Activated effector memory CD4-positive, alpha-beta T cell treated with Interleukin-2 at 50 U/mL for 16 hours (primary cell): ENCODE measurements around the gene DGKD.
A peak's percentile ranks its signal among the peaks of the same experiment; 100 is the strongest.
"Not testable (repeated sequence)": the region's sequence is repeated elsewhere in the genome, so short reads cannot be mapped to it uniquely, and the experiment has no call there.

Experiments used
- DNase-seq: peaks from one replicate; pipeline ENCODE4 v3.0.0-alpha.2; 2020

DGKD gene, protein sequence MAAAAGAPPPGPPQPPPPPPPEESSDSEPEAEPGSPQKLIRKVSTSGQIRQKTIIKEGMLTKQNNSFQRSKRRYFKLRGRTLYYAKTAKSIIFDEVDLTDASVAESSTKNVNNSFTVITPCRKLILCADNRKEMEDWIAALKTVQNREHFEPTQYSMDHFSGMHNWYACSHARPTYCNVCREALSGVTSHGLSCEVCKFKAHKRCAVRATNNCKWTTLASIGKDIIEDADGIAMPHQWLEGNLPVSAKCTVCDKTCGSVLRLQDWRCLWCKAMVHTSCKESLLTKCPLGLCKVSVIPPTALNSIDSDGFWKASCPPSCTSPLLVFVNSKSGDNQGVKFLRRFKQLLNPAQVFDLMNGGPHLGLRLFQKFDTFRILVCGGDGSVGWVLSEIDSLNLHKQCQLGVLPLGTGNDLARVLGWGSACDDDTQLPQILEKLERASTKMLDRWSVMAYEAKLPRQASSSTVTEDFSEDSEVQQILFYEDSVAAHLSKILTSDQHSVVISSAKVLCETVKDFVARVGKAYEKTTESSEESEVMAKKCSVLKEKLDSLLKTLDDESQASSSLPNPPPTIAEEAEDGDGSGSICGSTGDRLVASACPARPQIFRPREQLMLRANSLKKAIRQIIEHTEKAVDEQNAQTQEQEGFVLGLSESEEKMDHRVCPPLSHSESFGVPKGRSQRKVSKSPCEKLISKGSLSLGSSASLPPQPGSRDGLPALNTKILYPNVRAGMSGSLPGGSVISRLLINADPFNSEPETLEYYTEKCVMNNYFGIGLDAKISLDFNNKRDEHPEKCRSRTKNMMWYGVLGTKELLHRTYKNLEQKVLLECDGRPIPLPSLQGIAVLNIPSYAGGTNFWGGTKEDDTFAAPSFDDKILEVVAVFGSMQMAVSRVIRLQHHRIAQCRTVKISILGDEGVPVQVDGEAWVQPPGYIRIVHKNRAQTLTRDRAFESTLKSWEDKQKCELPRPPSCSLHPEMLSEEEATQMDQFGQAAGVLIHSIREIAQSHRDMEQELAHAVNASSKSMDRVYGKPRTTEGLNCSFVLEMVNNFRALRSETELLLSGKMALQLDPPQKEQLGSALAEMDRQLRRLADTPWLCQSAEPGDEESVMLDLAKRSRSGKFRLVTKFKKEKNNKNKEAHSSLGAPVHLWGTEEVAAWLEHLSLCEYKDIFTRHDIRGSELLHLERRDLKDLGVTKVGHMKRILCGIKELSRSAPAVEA

DNA sequence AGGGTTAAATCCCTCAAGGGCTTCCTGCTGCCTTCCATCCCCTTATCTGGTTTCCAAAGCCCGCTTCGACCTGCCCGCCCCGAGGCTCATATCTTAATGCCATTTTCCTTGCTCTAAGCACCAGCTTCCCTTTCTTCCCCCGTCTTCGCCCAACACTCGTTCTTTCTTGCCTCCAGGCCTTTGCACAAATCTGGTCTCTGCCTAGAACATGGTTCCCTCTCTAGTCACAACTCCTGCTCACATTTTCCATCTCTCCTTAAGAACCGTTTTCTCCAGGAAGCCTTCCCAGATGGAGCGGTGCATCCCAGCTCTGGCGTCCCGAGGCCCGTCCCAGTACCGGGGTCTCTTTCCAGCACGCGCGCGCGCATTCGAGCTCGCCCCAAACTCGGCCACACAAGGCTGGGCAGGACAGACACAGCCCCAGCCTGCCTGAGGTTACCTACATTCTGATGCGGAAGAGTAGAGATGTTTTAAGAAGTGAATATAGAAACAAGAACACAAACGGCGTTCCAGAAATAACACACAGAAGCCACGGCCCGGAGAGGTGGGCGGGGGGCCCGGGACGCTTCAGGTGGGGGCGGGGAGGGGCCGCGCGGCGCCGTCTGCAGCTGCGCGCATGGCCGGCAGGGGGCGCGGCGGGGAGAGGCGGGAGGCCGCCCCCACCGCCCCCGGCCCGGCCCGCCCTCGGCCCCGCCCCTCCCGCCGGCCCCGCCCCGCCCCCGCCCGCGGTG is at the start of gene DGKD:
DGKD (plus strand) TSS at position 726 of the 731 bp plus-strand sequence. CDS start 25 bp downstream, outside the sequence.
- DNase-seq, result peak; percentile 69

DNA sequence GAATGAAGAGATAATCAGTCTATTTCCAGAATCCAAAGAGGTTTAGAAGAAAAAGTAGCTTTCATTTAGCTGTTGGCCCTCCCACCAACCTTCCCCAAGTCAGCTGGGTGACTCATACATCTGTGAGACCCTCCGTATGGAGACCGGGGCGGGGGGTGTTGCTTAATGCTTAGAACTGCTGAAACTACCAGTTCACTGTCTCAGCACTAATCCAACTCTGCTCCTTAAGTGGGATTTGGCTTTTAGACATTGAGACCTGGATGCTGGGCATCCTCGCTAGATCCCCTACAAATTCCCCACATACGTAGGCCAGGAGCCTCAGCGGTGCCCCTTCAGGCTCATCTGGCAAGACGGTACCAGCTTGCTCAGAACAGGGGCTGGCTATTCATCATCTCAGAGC is 46.7 kb upstream of the DGKD start, which contains the start of gene SAG:
SAG (plus strand) TSS at position 252 of the 400 bp plus-strand sequence. CDS start 1,374 bp downstream, outside the sequence.
- no peak for DNase-seq

- no peak for DNase-seq
These were observed 42.9 kb upstream of the DGKD start for GRCh38 chr2:233311241-233311926.

DNA sequence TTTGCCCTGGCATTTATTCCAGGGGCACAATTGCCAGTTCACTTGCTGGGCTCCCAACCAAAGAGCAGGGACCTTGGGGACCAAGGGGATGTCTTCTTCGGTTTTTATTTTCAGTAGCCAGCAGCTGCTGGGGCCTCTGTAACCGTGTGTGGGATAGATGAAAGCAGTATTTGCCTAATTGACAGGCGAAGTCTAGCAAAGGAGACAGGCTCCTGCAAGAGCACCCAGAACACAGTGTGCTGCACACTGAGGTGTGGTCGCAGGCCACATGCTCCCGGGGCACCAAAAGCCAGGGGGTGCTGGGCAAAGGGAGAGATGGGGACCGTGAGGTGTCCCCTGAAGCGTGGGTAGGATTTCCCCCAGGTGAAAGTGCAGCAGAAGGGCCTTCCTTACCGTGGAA is 41.4 kb upstream of the DGKD start:
- no peak for DNase-seq

GRCh38 chr2:233314180-233314925 is 39.9 kb upstream of the DGKD start:
- DNase-seq, result no peak

DNA sequence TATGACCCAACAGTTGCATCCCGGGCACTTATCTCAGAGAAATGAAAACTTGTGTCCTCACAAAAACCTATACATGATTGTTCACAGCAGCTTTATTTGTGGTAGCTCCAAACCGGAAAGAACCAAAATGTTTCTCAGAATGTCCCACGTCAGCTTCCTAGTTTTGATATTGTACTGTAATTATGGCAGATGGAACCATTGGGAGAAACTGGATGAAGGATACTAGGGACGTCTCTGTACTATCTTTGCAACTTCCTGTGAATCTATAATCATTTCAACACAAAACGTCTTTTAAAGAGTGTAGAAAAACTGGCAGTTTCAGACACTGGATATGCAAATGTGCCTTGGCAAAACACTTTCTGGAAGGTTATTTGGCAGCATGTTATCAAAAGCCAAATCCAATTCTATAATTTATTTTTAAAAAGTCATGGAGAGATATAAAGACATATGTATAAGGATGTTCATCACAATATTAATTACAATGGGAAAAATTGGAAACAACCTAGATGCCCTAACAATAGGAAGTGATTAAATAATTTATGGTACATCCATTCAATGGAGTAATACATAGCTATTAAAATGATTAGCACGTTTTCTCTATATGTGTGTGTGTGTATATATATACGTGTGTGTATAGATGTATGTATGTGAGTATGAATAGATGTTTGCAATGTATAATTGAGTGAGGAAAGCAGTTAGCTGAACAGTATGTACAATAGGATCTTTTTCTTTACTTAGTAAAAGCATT is 36.9 kb upstream of the DGKD start:
- DNase-seq, result no peak

DNA sequence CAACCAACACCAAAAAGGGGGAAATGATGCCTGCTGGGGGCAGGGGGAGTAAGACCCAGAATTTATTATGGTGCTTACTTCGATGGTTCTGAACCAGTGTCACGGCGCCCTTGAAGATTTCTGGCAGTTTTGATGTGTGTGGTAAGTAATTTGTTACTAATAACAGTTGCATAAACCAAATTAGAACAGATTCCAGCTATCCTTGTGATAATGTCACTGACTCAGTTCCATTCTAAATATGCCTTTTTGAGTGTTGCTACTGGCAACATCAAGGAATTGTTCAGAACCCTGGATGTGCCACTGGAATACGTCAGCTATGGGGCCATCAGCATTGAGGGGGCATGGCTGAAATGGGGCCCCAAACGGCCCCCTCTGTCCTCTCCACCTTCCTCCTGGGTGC is 35.0 kb upstream of the DGKD start:
- DNase-seq, result no peak

GRCh38 chr2:233320470-233320869 is 33.8 kb upstream of the DGKD start:
- DNase-seq, result no peak

DNA sequence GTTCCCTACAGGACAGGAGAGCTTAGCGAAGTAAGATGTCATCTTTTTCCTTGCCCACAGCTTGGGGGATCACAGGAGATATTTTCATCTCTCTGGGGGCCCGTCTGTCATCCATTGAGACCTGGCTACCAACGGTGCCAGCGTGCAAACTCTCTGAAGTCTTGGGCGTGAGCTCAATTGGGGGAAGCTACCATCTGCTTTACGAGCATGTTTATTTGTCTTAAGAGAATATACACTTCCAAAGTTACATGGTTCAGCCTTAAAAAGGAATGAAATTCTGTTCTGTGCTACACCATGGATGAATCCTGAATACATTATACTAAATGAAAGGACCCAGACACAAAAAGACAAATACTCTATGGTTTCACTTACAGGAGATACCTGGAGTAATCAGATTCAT is 33.1 kb upstream of the DGKD start:
- DNase-seq, result no peak

GRCh38 chr2:233323851-233324250 is 30.4 kb upstream of the DGKD start:
- no peak for DNase-seq

DNA sequence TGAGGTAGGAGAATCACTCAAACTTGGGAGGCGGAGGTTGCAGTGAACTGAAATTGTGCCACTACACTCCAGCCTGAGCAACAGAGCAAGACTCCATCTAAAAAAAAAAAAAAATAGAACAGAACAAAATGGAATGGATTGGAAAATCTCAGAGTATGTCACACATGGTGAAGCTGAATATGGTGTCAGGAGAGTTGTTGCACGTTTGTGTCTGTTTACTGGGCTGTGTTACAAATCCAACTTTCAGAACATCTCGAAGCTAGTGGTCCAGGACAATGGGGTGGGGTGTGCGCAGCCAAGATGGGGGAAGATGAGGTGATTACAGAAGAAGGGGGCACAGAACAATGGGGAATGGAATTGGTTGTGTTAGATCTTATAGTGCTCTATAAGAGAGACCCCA is 29.0 kb upstream of the DGKD start:
- no peak for DNase-seq

- DNase-seq, result no peak
These were observed 28.5 kb upstream of the DGKD start for GRCh38 chr2:233325814-233326213.

GRCh38 chr2:233326500-233326899 is 27.8 kb upstream of the DGKD start:
- DNase-seq, result no peak

DNA sequence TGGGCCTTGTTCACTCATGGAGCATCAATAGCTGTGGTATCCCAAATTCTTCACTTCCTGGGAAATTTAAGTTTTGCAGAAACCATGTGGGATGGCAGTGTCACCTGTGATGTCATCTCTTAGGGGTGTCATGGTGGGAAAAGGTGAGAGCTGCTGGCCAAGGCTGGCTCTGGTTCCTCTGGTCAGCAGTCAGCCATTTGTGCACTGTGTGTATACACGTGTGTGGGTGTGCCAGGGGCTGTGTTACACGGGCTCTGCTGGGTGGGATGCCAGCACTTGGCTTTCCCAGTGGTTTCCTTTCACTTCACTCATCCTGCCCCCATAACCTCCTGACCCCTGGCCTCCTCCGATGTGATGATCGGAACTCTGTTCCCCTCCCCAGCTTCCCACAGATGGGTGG is 25.4 kb upstream of the DGKD start:
- no peak for DNase-seq

GRCh38 chr2:233329489-233330135 is 24.7 kb upstream of the DGKD start:
- DNase-seq, result no peak

- peak; percentile 74 for DNase-seq
These were observed 22.8 kb upstream of the DGKD start for GRCh38 chr2:233331536-233331935.

DNA sequence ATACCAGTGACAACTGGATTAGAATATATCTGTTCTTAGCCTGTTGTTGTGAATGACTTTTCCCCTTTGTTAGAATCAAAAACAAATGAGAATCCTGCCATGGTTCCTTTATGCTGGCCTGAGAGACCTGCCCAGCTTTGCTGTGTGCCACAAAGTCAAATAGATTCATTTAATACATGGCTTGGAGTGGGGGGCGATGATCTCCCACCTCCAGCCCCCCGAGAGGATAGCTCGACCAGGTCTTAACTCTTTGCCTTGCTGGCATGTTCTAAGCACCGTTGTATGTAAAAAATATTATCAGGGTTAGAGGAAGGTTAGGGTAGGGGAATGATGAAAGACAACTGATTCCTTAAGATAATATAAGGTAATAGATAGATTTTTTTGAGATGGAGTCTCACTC is 22.2 kb upstream of the DGKD start:
- DNase-seq, result no peak

GRCh38 chr2:233334915-233335314 is 19.4 kb upstream of the DGKD start:
- DNase-seq, result no peak

GRCh38 chr2:233336091-233336490 is 18.2 kb upstream of the DGKD start:
- DNase-seq, result not testable (repeated sequence)

DNA sequence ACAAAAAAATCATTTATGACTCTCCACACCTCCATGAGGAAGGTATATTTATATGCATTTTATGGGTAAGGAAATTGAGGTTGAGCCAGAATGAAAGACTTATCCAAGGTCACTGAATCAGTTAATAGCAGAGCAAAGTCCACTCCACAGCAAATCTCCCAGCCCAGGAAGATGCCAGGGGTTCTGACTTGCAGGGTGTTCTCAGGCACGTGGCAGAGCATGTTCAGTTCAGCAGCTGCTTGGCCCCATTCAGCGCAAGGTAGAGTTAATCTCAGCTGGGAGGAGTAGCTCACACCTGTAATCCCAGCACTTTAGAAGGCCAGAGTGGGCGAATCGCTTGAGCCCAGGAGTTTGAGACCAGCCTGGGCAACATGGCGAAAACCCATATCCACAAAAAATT is 17.8 kb upstream of the DGKD start:
- no peak for DNase-seq
